ENCODE measurements around the gene LENEP. TPM values are rescaled to one million over a fixed set of nuclear protein-coding genes. Genes with fewer than 3 reads are reported as not detected.

Gene LENEP
- total RNA-seq, 2 donors from 2014 or later = not detected

GRCh38 chr1:155000411-155000725, 7.0 kb downstream of the LENEP start:
- peaks cover 36% of the 10 kb centered on the region for H3K4me1 ChIP-seq
- DNase-seq = peak; percentile 70 to 80 (median 78)
- TF ChIP-seq POLR2A (IDR thresholded peaks at IDR 0.05) (no peak), CTCF (IDR thresholded peaks at IDR 0.05) (no peak)
- no peaks in the 10 kb centered on the region for H3K36me3 ChIP-seq (replicated peaks in 1 of 2; ENCODE audit: insufficient read depth in 1 of 2, low read depth in 2 of 2)
- 0 to 3% methylated on average over 7 to 13 of the region's 13 CpGs for WGBS, 2 donors
- peak; percentile 0 for ATAC-seq
- no peak overlapping the region for H3K4me3 ChIP-seq
- H3K27ac ChIP-seq = peak overlapping the region; percentile 90 to 100 (median 100)
- intact Hi-C loops (cut with DNase I) = no loop called here
- H3K9me3 ChIP-seq = no peaks in the 10 kb centered on the region
- H3K27me3 ChIP-seq = no peaks in the 10 kb centered on the region

GRCh38 chr1:155000726-155001424, 7.5 kb downstream of the LENEP start:
- intact Hi-C loops (cut with DNase I) = no loop called here
- Histone ChIP-seq H3K9me3 (no peaks in the 10 kb centered on the region), H3K27me3 (no peaks in the 10 kb centered on the region), H3K36me3 (replicated peaks in 1 of 2; ENCODE audit: insufficient read depth in 1 of 2, low read depth in 2 of 2) (no peaks in the 10 kb centered on the region), H3K4me3 (peak overlapping the region; percentile 46 to 70), H3K4me1 (peaks cover 36% of the 10 kb centered on the region), H3K27ac (peak overlapping the region; percentile 90 to 100 (median 100))
- ATAC-seq (peak; percentile 71), DNase-seq (peak; percentile 98 to 99 (median 99))
- 0% methylated on average over 42 of the region's 43 CpGs; no CpG with 5 or more reads in 1 of the 2 donors for WGBS, 2 donors
- TF ChIP-seq CTCF (IDR thresholded peaks at IDR 0.05) (peak in 4 of 7 experiments; percentile 26 to 54 (median 41)), POLR2A (IDR thresholded peaks at IDR 0.05) (peak; percentile 82 to 92 (median 91))

GRCh38 chr1:155001425-155001674, 8.0 kb downstream of the LENEP start:
- peak overlapping the region; percentile 90 to 100 (median 100) for H3K27ac ChIP-seq
- H3K9me3 ChIP-seq = no peaks in the 10 kb centered on the region
- 0 to 1% methylated on average over 9 to 11 of the region's 11 CpGs for WGBS, 2 donors
- no peaks in the 10 kb centered on the region for H3K27me3 ChIP-seq
- H3K4me3 ChIP-seq = peak overlapping the region; percentile 46 to 70
- ATAC-seq (no peak), DNase-seq (no peak)
- intact Hi-C loops (cut with DNase I) = no loop called here
- H3K4me1 ChIP-seq = peaks cover 41% of the 10 kb centered on the region
- no peak for TF ChIP-seq POLR2A (IDR thresholded peaks at IDR 0.05)
- TF ChIP-seq CTCF (IDR thresholded peaks at IDR 0.05) = no peak
- H3K36me3 ChIP-seq (replicated peaks in 1 of 2; ENCODE audit: insufficient read depth in 1 of 2, low read depth in 2 of 2) = no peaks in the 10 kb centered on the region

- ATAC-seq = peak; percentile 77
- DNase-seq = peak; percentile 100
- H3K4me3 ChIP-seq = peak overlapping the region; percentile 46 to 70
- no peaks in the 10 kb centered on the region for H3K27me3 ChIP-seq
- peak overlapping the region; percentile 90 to 100 (median 100) for H3K27ac ChIP-seq
- TF ChIP-seq CTCF (IDR thresholded peaks at IDR 0.05) = peak in 6 of 7 experiments; percentile 15 to 56 (median 28)
- TF ChIP-seq POLR2A (IDR thresholded peaks at IDR 0.05) = peak; percentile 60 to 91 (median 81)
- H3K4me1 ChIP-seq = peaks cover 46% of the 10 kb centered on the region
- intact Hi-C loops (cut with DNase I) = no loop called here
- H3K9me3 ChIP-seq = no peaks in the 10 kb centered on the region
- H3K36me3 ChIP-seq (replicated peaks in 1 of 2; ENCODE audit: insufficient read depth in 1 of 2, low read depth in 2 of 2) = no peaks in the 10 kb centered on the region
- WGBS, 2 donors = 1% methylated on average over 13 to 35 of the region's 38 CpGs
Observed at GRCh38 chr1:155001675-155002463, 8.5 kb downstream of the LENEP start.
